ENCODE data around the gene CHMP4B.

The CHMP4B gene

GRCh38 chr20:33781133-33781532 lies 30.0 kb upstream of the CHMP4B start:
- H3K4me3 ChIP-seq (ENCODE audit: low read length): no peak overlapping the region
- no peaks in the 10 kb centered on the region for H3K4me1 ChIP-seq (ENCODE audit: control insufficient read depth, insufficient read depth, low read length)
- H3K36me3 ChIP-seq (ENCODE audit: control insufficient read depth, insufficient read depth, low read length): no peaks in the 10 kb centered on the region
- no peak overlapping the region for H3K9ac ChIP-seq (ENCODE audit: low read length)
- no peaks in the 10 kb centered on the region for H3K27me3 ChIP-seq (ENCODE audit: control insufficient read depth, insufficient read depth, low read length)
- no peak overlapping the region for H3K27ac ChIP-seq (ENCODE audit: low read depth, low read length)

GRCh38 chr20:33781945-33782344 lies 29.2 kb upstream of the CHMP4B start:
- Histone ChIP-seq H3K36me3 (ENCODE audit: control insufficient read depth, insufficient read depth, low read length) (no peaks in the 10 kb centered on the region), H3K27me3 (ENCODE audit: control insufficient read depth, insufficient read depth, low read length) (no peaks in the 10 kb centered on the region), H3K4me3 (ENCODE audit: low read length) (no peak overlapping the region), H3K9ac (ENCODE audit: low read length) (no peak overlapping the region), H3K4me1 (ENCODE audit: control insufficient read depth, insufficient read depth, low read length) (no peaks in the 10 kb centered on the region), H3K27ac (ENCODE audit: low read depth, low read length) (no peak overlapping the region)

- Histone ChIP-seq H3K36me3 (ENCODE audit: control insufficient read depth, insufficient read depth, low read length) (no peaks in the 10 kb centered on the region), H3K27me3 (ENCODE audit: control insufficient read depth, insufficient read depth, low read length) (no peaks in the 10 kb centered on the region), H3K9ac (ENCODE audit: low read length) (no peak overlapping the region), H3K27ac (ENCODE audit: low read depth, low read length) (no peak overlapping the region), H3K4me3 (ENCODE audit: low read length) (no peak overlapping the region), H3K4me1 (ENCODE audit: control insufficient read depth, insufficient read depth, low read length) (no peaks in the 10 kb centered on the region)
Observed at GRCh38 chr20:33783256-33783655, 27.9 kb upstream of the CHMP4B start.

GRCh38 chr20:33783818-33784217 lies 27.3 kb upstream of the CHMP4B start:
- Histone ChIP-seq H3K4me3 (ENCODE audit: low read length) (no peak overlapping the region), H3K36me3 (ENCODE audit: control insufficient read depth, insufficient read depth, low read length) (no peaks in the 10 kb centered on the region), H3K27me3 (ENCODE audit: control insufficient read depth, insufficient read depth, low read length) (no peaks in the 10 kb centered on the region), H3K9ac (ENCODE audit: low read length) (no peak overlapping the region), H3K4me1 (ENCODE audit: control insufficient read depth, insufficient read depth, low read length) (peaks cover 2% of the 10 kb centered on the region), H3K27ac (ENCODE audit: low read depth, low read length) (no peak overlapping the region)

- Histone ChIP-seq H3K27me3 (ENCODE audit: control insufficient read depth, insufficient read depth, low read length) (no peaks in the 10 kb centered on the region), H3K27ac (ENCODE audit: low read depth, low read length) (no peak overlapping the region), H3K4me1 (ENCODE audit: control insufficient read depth, insufficient read depth, low read length) (peaks cover 6% of the 10 kb centered on the region), H3K9ac (ENCODE audit: low read length) (no peak overlapping the region), H3K36me3 (ENCODE audit: control insufficient read depth, insufficient read depth, low read length) (no peaks in the 10 kb centered on the region), H3K4me3 (ENCODE audit: low read length) (no peak overlapping the region)
Observed at GRCh38 chr20:33784225-33784624, 26.9 kb upstream of the CHMP4B start.

- Histone ChIP-seq H3K9ac (ENCODE audit: low read length) (no peak overlapping the region), H3K27ac (ENCODE audit: low read depth, low read length) (no peak overlapping the region), H3K4me1 (ENCODE audit: control insufficient read depth, insufficient read depth, low read length) (peaks cover 15% of the 10 kb centered on the region), H3K4me3 (ENCODE audit: low read length) (no peak overlapping the region), H3K36me3 (ENCODE audit: control insufficient read depth, insufficient read depth, low read length) (no peaks in the 10 kb centered on the region), H3K27me3 (ENCODE audit: control insufficient read depth, insufficient read depth, low read length) (no peaks in the 10 kb centered on the region)
Observed at GRCh38 chr20:33785503-33785902, 25.6 kb upstream of the CHMP4B start.

- no peak overlapping the region for H3K9ac ChIP-seq (ENCODE audit: low read length)
Observed at GRCh38 chr20:33787253-33787891, 23.8 kb upstream of the CHMP4B start.

GRCh38 chr20:33788351-33789049 lies 22.6 kb upstream of the CHMP4B start:
- H3K27me3 ChIP-seq (ENCODE audit: control insufficient read depth, insufficient read depth, low read length): no peaks in the 10 kb centered on the region
- H3K4me1 ChIP-seq (ENCODE audit: control insufficient read depth, insufficient read depth, low read length): peaks cover 28% of the 10 kb centered on the region
- no peak overlapping the region for H3K4me3 ChIP-seq (ENCODE audit: low read length)
- peak overlapping the region; percentile 93 for H3K27ac ChIP-seq (ENCODE audit: low read depth, low read length)
- no peak overlapping the region for H3K9ac ChIP-seq (ENCODE audit: low read length)
- H3K36me3 ChIP-seq (ENCODE audit: control insufficient read depth, insufficient read depth, low read length): no peaks in the 10 kb centered on the region

More at GRCh38 chr20:33787253-33787891, 23.8 kb upstream of the CHMP4B start:
- Histone ChIP-seq H3K36me3 (ENCODE audit: control insufficient read depth, insufficient read depth, low read length) (no peaks in the 10 kb centered on the region), H3K27ac (ENCODE audit: low read depth, low read length) (no peak overlapping the region), H3K4me1 (ENCODE audit: control insufficient read depth, insufficient read depth, low read length) (peaks cover 20% of the 10 kb centered on the region), H3K27me3 (ENCODE audit: control insufficient read depth, insufficient read depth, low read length) (no peaks in the 10 kb centered on the region), H3K4me3 (ENCODE audit: low read length) (no peak overlapping the region)

- Histone ChIP-seq H3K27ac (ENCODE audit: low read depth, low read length) (peak overlapping the region; percentile 93), H3K36me3 (ENCODE audit: control insufficient read depth, insufficient read depth, low read length) (no peaks in the 10 kb centered on the region), H3K27me3 (ENCODE audit: control insufficient read depth, insufficient read depth, low read length) (no peaks in the 10 kb centered on the region), H3K9ac (ENCODE audit: low read length) (peak overlapping the region; percentile 70), H3K4me1 (ENCODE audit: control insufficient read depth, insufficient read depth, low read length) (peaks cover 31% of the 10 kb centered on the region), H3K4me3 (ENCODE audit: low read length) (no peak overlapping the region)
Observed at GRCh38 chr20:33789109-33789857, 21.9 kb upstream of the CHMP4B start.

- peaks cover 31% of the 10 kb centered on the region for H3K4me1 ChIP-seq (ENCODE audit: control insufficient read depth, insufficient read depth, low read length)
- peak overlapping the region; percentile 93 for H3K27ac ChIP-seq (ENCODE audit: low read depth, low read length)
- no peaks in the 10 kb centered on the region for H3K36me3 ChIP-seq (ENCODE audit: control insufficient read depth, insufficient read depth, low read length)
- H3K9ac ChIP-seq (ENCODE audit: low read length): no peak overlapping the region
- no peaks in the 10 kb centered on the region for H3K27me3 ChIP-seq (ENCODE audit: control insufficient read depth, insufficient read depth, low read length)
- no peak overlapping the region for H3K4me3 ChIP-seq (ENCODE audit: low read length)
Observed at GRCh38 chr20:33789858-33790182, 21.3 kb upstream of the CHMP4B start.

- H3K9ac ChIP-seq (ENCODE audit: low read length): no peak overlapping the region
- no peaks in the 10 kb centered on the region for H3K36me3 ChIP-seq (ENCODE audit: control insufficient read depth, insufficient read depth, low read length)
- peak overlapping the region; percentile 93 for H3K27ac ChIP-seq (ENCODE audit: low read depth, low read length)
- H3K4me1 ChIP-seq (ENCODE audit: control insufficient read depth, insufficient read depth, low read length): peaks cover 31% of the 10 kb centered on the region
- H3K4me3 ChIP-seq (ENCODE audit: low read length): no peak overlapping the region
- no peaks in the 10 kb centered on the region for H3K27me3 ChIP-seq (ENCODE audit: control insufficient read depth, insufficient read depth, low read length)
Observed at GRCh38 chr20:33790566-33790965, 20.6 kb upstream of the CHMP4B start.

GRCh38 chr20:33791021-33791420 lies 20.1 kb upstream of the CHMP4B start:
- H3K27me3 ChIP-seq (ENCODE audit: control insufficient read depth, insufficient read depth, low read length): no peaks in the 10 kb centered on the region
- no peak overlapping the region for H3K9ac ChIP-seq (ENCODE audit: low read length)
- no peak overlapping the region for H3K27ac ChIP-seq (ENCODE audit: low read depth, low read length)
- no peak overlapping the region for H3K4me3 ChIP-seq (ENCODE audit: low read length)
- H3K4me1 ChIP-seq (ENCODE audit: control insufficient read depth, insufficient read depth, low read length): peaks cover 31% of the 10 kb centered on the region
- H3K36me3 ChIP-seq (ENCODE audit: control insufficient read depth, insufficient read depth, low read length): no peaks in the 10 kb centered on the region
